ENCODE data around the gene SERINC5.
A peak's percentile ranks its signal among the peaks of the same experiment; 100 is the strongest.
"Not testable (repeated sequence)": the region's sequence is repeated elsewhere in the genome, so short reads cannot be mapped to it uniquely, and the experiment has no call there.

The SERINC5 gene

GRCh38 chr5:80125022-80125961 is 130.6 kb downstream of the SERINC5 start:
- no peak for DNase-seq

- no peak for DNase-seq
Observed at GRCh38 chr5:80124121-80124918, 131.5 kb downstream of the SERINC5 start.

GRCh38 chr5:80122579-80122978 is 133.3 kb downstream of the SERINC5 start:
- no peak for DNase-seq

- DNase-seq = no peak
Observed at GRCh38 chr5:80119372-80119771, 136.5 kb downstream of the SERINC5 start.

- no peak for DNase-seq
Observed at GRCh38 chr5:80117446-80117845, 138.4 kb downstream of the SERINC5 start.

GRCh38 chr5:80116465-80116864 is 139.4 kb downstream of the SERINC5 start:
- no peak for DNase-seq

- no peak for DNase-seq
Observed at GRCh38 chr5:80116000-80116399, 139.8 kb downstream of the SERINC5 start.

GRCh38 chr5:80114860-80115259 is 141.0 kb downstream of the SERINC5 start:
- no peak for DNase-seq

- DNase-seq = not testable (repeated sequence)
Observed at GRCh38 chr5:80111376-80111990, 144.4 kb downstream of the SERINC5 start.

GRCh38 chr5:80109646-80110478 is 146.0 kb downstream of the SERINC5 start:
- DNase-seq = no peak

GRCh38 chr5:80106916-80107315 is 148.9 kb downstream of the SERINC5 start:
- DNase-seq = no peak

GRCh38 chr5:80105698-80106439 is 150.0 kb downstream of the SERINC5 start:
- DNase-seq = no peak

- DNase-seq = no peak
Observed at GRCh38 chr5:80103371-80103770, 152.5 kb downstream of the SERINC5 start.

- no peak for DNase-seq
Observed at GRCh38 chr5:80101993-80102392, 153.9 kb downstream of the SERINC5 start.

- no peak for DNase-seq
Observed at GRCh38 chr5:80097451-80097850, 158.4 kb downstream of the SERINC5 start.

- no peak for DNase-seq
Observed at GRCh38 chr5:80094236-80094738, 161.6 kb downstream of the SERINC5 start.

- DNase-seq = no peak
Observed at GRCh38 chr5:80093796-80094195, 162.1 kb downstream of the SERINC5 start.

- no peak for DNase-seq
Observed at GRCh38 chr5:80092486-80093107, 163.3 kb downstream of the SERINC5 start.

- peak; percentile 49 for DNase-seq
Observed at GRCh38 chr5:80091792-80092192, 164.1 kb downstream of the SERINC5 start.

- DNase-seq = no peak
Observed at GRCh38 chr5:80090884-80091166, 165.0 kb downstream of the SERINC5 start.

Data from NCI-H748 treated with DMSO at 0.1 percent for 48 hours (cell line).